SK-N-MC (cell line): Measurements from ENCODE around the gene EFCAB6.
"Not testable (repeated sequence)": the region's sequence is repeated elsewhere in the genome, so short reads cannot be mapped to it uniquely, and the experiment has no call there.

Experiments used
- EZH2 ChIP-seq: fragments of 200-600 bp; sonication (generic); IDR thresholded peaks from one replicate; pipeline ENCODE4 v1.6.1; 2017; ENCODE audit warnings: antibody characterized with exemption
- FOXP2 ChIP-seq: optimal IDR thresholded peaks from 2 replicates; pipeline ENCODE3; 2011; ENCODE audit warnings: mild to moderate bottlenecking, moderate library complexity; ENCODE audit not compliant: insufficient read depth; ENCODE audit errors: extremely low read length, control extremely low read depth
- POLR2AphosphoS5 ChIP-seq: IDR thresholded peaks from 2 replicates; pipeline ENCODE4 v1.6.1; 2012; ENCODE audit warnings: mild to moderate bottlenecking, low read depth, low read length, borderline replicate concordance

DNA sequence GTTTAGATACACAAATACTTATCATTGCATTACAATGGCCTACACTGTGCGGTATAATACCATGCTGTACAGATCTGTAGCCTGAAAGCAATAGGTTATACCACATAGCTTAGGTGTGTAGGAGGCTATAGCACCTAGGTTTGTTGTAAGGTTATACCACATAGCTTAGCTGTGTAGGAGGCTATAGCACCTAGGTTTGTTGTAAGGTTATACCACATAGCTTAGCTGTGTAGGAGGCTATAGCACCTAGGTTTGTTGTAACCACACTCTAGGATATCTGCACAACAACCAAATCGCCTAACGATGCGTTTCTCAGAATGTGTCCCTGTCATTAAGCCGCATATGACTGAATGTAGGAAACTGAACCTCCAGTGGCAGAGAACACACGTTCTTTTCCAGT lies 155.5 kb downstream of the EFCAB6 start:
- TF ChIP-seq EZH2, POLR2AphosphoS5, FOXP2: not testable (repeated sequence)
